ENCODE data around the gene MGAT5B. TPM values are rescaled to one million over a fixed set of nuclear protein-coding genes. Genes with fewer than 3 reads are reported as not detected.
"Not testable (repeated sequence)": the region's sequence is repeated elsewhere in the genome, so short reads cannot be mapped to it uniquely, and the experiment has no call there.

MGAT5B gene, protein sequence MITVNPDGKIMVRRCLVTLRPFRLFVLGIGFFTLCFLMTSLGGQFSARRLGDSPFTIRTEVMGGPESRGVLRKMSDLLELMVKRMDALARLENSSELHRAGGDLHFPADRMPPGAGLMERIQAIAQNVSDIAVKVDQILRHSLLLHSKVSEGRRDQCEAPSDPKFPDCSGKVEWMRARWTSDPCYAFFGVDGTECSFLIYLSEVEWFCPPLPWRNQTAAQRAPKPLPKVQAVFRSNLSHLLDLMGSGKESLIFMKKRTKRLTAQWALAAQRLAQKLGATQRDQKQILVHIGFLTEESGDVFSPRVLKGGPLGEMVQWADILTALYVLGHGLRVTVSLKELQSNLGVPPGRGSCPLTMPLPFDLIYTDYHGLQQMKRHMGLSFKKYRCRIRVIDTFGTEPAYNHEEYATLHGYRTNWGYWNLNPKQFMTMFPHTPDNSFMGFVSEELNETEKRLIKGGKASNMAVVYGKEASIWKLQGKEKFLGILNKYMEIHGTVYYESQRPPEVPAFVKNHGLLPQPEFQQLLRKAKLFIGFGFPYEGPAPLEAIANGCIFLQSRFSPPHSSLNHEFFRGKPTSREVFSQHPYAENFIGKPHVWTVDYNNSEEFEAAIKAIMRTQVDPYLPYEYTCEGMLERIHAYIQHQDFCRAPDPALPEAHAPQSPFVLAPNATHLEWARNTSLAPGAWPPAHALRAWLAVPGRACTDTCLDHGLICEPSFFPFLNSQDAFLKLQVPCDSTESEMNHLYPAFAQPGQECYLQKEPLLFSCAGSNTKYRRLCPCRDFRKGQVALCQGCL
- total RNA-seq: 23.7 TPM

DNA sequence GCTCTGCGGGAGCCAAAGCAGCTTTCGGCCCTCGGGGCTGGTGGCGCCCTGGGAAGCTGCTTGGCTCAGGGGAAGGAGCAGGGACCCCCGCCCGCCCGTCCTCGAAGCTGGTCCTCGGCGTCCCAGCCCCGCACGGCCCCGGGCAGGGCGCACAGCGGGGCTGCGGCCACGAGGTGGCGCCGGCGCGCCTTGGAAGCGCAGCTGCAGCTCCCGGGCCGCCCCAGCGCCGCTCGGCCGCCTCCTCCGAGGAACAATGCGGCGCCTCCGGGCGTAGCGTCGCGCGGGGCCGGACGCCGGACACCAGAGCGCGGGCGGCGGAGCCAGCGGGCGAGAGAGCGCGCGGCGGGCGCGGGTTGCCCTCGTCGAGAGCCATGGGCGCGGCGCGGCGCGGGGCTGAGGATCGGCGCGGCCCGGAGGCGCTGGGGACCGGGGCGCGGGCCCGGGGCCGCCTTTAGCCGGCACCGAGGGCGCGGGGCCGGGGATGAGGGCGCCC, at the start of gene MGAT5B:
Gene MGAT5B (plus strand): TSS at position 229 of the 493 bp plus-strand sequence. CDS start 626 bp downstream, outside the sequence.
- DNase-seq: peak; percentile 37

DNA sequence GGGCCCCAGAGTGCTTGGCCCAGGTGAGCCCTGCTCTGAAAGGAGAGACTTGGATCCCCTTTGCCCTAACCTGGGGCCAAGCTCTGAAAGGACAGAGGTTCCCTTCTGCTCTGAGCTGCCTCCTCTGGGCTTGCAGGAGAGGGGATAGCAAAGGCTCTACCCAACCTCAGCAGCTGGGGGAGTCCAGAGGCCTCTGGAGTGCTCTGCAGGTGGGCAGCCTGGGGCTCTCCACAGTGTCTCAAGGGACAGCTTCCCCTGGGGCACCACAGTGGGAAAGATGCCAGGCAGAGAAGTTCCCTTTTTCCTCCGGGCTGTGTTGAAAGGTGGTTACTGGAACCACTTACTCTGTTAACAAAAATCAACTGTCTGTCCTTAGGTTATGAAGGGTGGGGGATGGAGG, 48.2 kb upstream of the MGAT5B start:
- DNase-seq: no peak

DNA sequence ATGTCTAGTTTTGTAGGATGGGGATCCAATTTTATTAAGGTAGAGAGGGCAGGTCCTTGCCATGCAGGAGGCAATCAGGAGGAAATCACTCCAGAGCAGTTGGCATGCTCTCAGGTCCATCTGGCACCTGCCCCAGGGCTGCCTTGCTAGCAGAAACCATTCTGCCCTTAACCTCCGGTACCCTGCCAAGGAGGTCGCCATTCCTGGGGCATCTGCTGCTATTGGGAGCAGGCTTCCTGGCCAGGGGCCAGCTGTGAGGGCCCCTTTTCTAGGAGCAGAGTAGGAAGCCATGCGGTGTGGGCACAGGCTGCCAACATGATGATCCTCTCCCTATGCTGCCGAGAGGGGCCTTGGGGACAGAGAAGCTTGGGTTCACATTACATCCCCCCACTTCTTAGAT, 47.6 kb upstream of the MGAT5B start:
- no peak for DNase-seq

DNA sequence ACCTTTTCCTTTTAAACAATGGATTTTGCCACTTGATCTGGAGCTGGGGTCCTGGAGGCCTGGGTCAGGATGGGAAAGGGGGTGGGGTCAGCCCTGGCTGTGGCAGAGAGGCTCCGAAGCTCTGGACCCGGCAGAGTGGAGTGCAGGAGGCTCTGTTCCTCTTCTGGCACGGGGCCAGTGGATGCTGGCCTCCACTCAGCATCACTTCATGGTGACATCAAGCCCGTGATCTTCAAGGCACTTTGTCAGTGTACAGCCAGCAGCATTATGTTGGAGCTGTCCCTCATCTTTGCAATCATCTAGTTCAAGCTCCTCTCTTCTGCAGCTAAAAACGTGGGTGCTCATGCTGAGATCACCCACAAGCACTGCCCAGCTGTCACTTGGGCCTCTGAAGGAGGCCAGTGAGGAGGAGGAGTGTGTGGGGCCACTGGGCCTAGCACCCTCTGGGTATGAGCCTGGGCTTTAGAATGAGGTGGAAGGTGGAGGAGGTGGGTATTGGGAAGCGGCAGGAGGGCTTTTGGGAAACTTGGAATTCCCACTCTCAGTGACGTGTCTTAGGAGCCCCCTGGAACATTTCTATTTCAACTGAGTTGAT, 45.9 kb upstream of the MGAT5B start:
- DNase-seq: no peak

DNA sequence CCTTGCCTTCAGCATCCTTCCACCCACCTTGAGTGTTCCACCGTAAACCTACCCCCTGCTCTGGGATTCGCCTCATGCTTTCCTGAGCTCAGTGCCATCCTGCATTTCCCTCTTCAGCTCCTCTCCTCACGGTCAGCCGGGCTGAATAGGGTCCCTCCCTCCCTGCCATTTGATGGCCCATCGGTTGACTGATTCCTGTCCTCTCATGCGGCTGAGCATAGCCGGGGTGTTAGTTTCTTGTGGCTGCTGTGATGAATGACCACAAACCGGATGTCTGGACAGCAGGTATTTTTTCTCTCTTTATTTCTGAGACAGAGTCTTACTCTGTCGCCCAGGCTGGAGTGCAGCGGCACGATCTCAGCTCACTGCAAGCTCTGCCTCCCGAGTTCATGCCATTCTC, 44.1 kb upstream of the MGAT5B start:
- DNase-seq: no peak

DNA sequence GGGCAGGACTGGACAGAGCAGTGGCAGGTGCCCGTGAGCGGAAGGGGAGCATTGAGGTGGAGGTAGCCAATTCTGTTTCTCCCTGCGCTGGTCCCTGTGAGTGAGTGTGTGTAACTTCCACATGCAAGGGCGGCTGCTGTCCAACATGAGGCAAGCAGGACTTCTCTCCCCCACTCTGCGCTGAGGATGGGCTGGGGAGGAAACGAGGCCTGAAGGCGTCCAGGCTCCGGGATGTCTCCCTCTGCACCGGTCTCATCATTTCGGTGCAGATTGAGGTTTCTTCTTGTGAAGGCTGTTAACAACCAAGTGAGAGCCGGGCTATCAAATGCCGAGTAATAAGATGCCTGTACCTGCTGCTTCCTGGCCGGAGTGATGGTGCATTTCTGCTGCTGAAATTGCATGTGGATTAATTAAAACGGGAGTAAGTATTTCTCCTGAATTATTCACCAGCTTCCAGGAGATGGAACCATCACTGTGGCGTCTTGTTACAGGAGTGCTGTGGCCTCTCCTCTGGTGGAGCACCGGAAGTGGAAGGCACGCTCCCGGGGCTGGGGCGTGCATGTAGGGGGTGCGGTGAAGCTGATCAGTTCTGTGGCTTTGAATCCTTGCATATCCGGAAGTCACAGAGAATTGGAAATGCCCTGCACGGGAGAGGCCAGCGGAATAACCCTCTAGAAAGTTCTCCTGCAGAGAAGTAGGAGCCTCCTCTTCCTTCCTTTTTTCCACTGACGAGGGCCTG, 41.7 kb upstream of the MGAT5B start:
- DNase-seq: no peak

DNA sequence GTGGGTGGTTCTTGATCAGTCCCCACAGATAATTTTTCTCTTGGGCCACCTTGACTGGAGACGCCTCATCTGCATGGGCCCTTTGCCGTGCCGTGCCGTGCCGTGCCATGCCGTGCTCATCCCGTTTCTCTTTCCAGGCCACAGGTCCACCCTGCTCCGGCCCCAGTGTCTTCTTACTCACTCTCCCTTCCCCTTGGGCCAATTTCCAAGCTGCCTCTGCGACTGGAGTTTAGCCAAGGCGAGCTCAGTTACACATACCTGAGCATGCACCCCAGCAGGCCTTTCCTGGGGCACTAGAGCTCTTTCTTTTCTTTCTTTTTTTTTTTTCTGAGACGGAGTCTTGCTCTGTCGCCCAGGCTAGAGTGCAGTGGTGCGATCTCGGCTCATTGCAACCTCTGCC, 40.5 kb upstream of the MGAT5B start:
- no peak for DNase-seq

DNA sequence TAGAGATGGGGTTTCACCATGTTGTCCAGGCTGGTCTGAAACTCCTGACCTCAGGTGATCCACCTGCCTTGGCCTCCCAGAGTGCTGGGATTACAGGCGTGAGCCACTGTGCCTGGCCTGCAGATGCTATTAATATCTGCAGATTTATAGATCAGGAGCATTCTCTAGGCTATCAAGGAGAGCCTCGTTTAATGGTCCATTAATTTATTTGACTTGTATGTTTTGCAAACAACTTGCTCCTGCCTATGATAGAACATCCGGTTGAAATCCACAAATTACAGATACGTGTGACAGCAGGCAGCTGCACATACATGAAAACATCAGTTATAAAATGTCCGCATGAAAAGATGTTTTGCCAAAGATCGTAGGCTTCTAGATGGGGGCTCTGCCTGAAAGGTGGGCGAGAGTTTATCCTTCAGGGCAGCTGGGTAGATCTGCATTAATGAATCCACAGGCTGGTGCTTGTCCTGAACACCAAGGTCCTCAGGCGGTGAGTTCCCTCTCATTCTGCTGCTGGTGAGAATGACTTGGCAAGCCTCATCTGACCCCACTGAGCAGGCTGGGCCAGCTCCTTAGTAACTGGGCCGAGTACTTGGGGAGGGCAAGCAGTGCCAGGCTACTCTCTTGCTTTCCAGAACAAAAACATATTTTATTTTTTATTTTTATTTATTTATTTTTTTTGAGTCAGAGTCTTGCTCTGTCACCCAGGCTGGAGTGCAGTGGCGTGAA, 37.1 kb upstream of the MGAT5B start:
- no peak for DNase-seq

DNA sequence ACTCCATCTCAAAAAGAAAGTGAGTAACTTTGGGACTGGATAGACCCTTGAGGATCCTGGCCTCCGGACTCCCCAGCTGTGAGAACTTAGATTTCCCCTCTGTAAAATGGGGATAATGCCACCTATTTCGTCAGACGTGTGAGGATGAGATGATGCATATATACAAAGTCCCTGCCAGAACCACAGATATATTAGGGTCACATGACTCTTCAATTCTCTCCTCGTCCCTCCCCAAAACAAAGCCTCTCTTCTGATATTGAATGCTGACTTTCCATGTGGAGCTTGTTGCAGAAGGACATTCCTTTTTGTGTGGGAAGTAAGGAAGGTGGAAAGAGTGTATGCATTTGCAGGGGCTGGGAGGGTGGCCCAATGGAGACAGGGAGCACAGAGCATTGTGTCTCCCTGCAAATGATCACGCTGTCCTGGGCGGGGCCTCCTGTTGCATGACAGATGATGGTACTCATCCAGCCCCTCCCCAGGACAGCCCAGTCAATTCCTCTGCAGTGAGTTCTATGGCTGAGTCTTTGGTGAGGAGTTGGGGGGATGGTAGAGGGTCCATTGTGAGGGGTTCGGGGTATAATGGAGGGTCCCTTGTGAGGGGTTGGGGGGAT, 35.1 kb upstream of the MGAT5B start:
- DNase-seq: no peak

DNA sequence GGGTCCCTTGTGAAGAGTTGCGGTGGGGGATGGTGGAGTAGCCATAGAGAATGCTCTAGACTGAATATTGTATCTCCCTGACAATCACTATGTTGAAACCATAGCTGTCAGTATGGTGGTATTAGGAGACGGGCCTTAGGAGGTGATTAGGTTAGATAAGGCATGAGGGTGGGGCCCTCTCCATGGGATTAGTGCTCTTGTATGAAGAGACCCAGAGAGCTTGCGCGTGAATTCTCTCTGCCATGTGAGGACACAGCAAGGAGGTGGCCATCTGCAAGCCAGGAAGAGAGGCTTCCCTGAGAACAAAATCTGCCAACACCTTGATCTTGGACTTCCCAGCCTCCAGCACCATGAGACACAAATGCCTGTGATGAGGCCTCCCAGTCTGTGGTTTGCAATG, 34.5 kb upstream of the MGAT5B start:
- no peak for DNase-seq

DNA sequence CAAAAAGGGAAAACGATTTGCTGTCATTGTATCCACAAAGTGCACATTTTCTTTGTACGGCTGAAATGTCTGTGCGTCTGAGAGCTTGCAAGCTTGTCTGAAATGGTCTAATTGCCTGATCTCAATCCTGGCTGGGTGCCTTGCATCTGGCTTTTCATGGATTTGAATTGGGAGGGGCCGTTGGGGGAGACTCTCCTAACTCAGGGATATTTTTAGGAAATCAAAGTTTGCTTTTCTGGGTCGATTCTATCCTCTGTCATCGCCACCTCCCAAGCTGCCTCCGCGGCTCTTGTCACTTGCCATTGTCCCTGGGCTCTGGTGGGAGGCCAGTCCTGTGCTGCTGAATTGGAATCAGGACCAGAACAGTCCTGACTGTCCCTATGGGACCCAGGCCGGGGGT, 33.3 kb upstream of the MGAT5B start:
- no peak for DNase-seq

DNA sequence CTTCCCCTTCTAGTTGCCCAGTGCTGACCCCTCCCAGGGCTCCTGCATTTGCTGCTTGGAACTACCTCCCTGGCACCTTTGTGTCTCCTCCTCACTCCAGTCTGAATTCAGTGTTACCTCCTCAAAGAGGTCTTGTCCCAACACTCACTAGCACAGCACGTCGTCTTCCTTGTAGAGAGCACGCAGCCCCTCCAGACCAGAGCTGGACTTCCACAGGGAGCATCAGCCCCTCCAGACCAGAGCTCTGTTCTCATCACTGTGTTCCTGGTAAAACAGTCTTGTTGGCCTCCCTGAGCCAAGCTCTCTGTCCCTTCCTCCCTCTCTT, 27.8 kb upstream of the MGAT5B start:
- no peak for DNase-seq

DNA sequence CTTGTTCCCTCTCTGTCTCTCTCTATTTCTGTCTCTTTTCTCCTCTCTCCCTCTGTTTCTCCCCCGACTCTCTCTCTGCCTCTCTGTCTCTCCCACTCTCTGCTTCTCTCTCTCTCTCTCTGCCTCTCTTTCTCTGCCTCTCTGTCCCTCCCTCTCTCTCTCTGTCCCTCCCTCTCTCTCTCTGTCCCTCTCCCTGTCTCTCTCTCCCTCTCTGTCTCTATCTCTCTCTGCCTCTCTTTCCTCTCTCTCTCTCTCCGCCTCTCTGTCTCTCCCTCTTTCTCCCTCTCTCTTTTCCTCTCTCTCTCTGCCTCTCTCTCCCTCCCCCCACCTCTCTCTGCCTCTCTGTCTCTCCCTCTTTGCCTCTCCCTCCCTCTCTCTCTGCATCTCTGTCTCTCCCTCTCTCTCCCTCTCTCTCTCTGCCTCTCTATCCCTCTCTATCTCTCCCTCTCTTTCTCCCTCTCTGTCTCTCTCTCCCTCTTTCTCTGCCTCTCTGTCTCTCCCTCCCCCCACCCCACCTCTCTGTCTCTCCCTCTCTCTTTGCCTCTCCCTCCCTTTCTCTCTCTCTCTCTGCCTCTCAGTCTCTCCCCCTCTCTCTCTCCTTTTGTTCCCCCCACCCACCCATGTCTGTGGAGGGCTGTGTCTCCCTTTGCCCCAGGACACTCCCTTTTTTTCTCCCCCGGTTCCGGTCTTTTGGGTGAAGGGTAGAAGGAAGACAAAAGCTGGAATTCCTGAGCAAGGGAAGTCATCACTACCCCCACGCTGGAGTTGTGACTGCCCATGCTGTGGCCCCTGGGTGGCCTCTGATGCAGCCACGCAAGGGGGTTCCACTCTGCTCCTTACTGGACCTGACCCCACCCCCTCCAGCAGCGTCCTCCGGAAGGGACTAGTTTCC, 27.1 kb upstream of the MGAT5B start:
- no peak for DNase-seq

DNA sequence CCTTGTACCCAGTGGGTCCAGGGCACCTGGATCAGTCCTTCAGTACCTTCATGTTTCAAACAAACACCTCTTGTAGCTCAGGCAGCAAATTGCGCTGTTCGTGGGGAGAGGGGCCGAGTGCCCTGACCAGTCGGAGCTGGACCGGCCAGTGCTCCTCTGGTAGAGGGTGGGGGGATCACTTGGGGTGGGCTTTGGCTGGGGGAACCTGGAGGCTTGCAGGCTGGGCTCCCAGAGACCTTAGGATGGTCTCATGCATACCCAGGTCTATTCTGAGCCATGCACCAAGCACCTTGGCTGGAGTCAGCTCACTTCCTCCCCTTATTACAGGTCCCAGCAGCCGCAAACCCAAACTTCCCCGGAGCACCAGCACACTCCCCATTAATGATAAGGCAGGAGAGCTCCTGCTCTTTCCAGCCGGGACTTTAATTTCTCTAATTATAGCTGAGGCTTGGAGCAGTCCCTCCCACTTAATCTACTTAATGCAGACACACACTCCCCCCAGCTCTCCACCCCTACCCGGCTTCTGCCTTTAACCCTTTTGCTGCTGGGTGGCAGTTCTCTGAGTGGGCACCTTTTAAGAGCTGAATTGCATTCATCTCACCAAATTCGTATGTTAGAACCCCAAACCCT, 26.3 kb upstream of the MGAT5B start:
- no peak for DNase-seq

DNA sequence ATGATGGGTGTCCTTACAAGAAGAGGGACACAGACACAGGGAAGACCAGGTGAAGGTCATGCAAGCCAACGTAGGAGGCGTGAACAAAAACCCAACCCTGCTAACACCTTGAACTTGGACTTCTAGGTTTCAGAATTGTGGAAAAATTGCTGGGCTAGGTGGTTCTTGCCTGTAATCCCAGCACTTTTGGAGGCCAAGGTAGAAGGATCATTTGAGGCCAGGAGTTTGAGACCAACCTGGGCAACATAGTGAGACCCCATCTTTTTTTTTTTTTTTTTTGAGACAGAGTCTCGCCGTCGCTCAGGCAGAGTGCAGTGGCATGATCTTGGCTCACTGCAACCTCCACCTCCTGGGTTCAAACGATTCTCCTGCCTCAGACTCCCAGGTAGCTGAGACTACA, 25.1 kb upstream of the MGAT5B start:
- DNase-seq: not testable (repeated sequence)

DNA sequence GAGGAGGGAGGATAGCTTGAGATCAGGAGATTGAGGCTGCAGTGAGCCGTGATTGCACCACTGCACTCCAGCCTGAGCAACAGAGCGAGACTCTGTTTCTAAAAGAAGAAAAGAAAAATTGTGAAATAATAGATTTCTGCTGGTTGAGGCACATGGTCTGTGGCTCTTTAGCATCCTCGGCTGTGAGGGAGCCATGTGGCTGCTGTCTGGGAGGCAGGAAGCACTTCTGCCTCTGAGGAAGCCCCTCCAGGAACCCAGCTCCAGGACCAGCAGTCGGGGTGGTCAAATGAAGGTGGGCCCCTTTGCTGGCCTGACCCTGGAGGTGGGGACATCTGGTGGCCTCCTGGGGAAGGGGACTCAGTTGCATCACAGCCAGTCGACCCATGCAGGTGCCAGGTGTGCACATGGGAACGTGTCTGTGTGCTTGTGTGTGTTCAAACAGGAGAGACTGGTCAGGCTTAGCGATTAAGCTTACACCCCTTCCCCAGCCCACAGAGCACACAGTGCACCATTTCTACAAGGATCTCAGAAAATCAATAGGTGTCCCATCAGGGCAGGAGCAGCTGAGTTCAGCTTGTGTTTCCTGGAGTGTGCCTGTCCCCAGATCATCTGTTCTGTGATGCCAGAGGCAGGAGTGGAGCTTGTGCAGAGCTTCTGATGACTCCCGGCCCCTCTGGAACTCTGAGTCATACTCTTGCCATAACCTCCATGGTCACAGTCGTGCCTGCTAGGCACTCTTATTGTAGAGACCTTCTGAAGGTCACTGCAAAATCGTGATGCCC, 24.3 kb upstream of the MGAT5B start:
- DNase-seq: no peak

DNA sequence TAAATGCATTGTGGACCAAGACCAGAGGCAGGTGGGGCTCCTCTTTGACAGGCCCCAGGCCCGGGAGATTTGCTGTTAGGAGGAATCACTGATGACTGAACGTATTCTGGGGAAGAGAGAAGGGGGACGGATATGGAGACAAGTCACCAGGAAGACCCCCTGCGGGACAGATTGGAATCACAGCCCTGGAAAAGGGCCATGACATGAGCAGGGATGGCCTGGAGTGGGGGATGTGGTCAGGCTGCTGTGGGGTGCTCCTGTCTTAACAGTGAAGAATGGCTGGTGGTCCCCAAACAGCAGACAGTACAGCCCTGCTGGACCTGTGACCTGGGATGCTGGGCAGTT, 23.7 kb upstream of the MGAT5B start:
- no peak for DNase-seq

DNA sequence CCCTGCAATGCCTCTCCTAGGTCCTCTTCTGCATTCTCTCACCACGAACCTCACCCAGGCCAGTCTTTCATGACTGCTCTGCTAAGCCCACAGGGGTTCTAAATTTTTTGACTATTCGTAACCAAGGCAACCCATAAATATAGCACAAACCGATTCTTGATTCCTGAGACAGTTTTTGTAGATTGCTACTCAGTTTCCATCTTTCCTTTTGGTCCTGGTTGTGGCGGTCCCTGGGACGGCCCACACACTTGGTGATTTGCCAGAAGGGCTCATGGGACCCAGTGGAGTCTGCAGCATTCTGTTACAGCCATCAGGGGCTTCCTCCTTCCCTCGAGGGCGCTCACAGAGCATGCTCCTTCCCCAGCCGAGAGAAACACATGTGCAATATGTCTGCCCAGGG, 23.4 kb upstream of the MGAT5B start:
- no peak for DNase-seq

DNA sequence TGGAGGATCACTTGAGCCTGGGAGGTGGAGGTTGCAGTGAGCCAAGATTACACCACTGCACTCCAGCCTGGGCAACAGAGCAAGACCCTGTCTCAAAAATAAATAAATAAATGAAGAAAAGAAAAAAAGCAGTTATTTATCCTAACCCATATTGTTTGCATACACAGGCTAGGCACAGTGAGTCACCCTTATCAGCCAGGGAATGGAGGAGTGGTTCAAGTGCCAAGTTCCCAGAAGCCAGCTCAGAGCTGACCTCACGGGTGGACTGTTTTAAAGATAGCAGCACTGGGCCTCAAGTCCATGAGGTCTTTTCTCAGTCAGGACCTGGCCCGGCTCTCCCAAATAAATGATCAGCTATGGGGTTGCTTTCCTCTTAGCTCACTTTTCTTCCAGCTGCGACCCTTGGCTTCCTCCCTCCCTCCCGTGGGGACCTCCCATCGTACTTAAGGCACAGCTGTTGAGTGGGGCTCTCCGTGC, 22.6 kb upstream of the MGAT5B start:
- DNase-seq: no peak

Data from occipital lobe (tissue), 2 donors.